ENCODE results near the gene ISG20.

DNA sequence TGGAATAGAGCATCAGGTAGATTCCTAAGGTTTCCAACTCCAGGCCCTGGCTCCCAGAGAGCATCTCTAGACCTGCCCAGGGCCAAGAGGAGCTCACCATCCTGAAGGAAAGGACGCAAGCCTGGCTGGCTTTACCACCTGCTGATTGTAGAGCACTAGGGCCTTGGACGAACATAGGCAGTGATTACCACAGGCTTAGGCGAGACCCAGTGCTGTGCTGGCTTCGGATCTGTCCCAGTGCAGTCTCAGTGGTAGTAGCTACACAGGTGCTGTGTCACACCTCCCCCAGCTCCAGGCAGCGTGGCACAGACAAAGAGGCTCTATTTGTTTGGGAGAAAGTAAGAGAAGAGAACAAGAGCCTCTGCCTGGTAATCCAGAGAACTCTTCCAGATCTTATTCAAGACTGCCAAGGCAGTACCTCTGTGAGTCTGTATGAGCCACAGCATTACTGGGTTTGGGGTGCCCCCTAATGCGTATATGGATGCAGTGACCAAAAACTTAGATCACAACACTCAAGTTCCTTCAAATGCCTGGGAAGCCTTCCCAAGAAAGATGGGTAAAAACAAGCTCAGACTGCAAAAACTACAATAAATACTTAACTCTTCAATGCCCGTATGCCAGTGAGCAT, 25.4 kb downstream of the ISG20 start:
- TF ChIP-seq, protein P1, sequence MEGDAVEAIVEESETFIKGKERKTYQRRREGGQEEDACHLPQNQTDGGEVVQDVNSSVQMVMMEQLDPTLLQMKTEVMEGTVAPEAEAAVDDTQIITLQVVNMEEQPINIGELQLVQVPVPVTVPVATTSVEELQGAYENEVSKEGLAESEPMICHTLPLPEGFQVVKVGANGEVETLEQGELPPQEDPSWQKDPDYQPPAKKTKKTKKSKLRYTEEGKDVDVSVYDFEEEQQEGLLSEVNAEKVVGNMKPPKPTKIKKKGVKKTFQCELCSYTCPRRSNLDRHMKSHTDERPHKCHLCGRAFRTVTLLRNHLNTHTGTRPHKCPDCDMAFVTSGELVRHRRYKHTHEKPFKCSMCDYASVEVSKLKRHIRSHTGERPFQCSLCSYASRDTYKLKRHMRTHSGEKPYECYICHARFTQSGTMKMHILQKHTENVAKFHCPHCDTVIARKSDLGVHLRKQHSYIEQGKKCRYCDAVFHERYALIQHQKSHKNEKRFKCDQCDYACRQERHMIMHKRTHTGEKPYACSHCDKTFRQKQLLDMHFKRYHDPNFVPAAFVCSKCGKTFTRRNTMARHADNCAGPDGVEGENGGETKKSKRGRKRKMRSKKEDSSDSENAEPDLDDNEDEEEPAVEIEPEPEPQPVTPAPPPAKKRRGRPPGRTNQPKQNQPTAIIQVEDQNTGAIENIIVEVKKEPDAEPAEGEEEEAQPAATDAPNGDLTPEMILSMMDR (IDR thresholded peaks at IDR 0.05): peak; percentile 27
- TF ChIP-seq, protein P2, sequence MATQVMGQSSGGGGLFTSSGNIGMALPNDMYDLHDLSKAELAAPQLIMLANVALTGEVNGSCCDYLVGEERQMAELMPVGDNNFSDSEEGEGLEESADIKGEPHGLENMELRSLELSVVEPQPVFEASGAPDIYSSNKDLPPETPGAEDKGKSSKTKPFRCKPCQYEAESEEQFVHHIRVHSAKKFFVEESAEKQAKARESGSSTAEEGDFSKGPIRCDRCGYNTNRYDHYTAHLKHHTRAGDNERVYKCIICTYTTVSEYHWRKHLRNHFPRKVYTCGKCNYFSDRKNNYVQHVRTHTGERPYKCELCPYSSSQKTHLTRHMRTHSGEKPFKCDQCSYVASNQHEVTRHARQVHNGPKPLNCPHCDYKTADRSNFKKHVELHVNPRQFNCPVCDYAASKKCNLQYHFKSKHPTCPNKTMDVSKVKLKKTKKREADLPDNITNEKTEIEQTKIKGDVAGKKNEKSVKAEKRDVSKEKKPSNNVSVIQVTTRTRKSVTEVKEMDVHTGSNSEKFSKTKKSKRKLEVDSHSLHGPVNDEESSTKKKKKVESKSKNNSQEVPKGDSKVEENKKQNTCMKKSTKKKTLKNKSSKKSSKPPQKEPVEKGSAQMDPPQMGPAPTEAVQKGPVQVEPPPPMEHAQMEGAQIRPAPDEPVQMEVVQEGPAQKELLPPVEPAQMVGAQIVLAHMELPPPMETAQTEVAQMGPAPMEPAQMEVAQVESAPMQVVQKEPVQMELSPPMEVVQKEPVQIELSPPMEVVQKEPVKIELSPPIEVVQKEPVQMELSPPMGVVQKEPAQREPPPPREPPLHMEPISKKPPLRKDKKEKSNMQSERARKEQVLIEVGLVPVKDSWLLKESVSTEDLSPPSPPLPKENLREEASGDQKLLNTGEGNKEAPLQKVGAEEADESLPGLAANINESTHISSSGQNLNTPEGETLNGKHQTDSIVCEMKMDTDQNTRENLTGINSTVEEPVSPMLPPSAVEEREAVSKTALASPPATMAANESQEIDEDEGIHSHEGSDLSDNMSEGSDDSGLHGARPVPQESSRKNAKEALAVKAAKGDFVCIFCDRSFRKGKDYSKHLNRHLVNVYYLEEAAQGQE (IDR thresholded peaks at IDR 0.05; ENCODE audit: insufficient read depth in 1 of 2, low read depth in 2 of 2, low read length in 1 of 2): no peak
- no peak for TF ChIP-seq TCF7L2 (IDR thresholded peaks at IDR 0.05; ENCODE audit: low read depth, low read length)
- TF ChIP-seq POLR2AphosphoS5 (IDR thresholded peaks at IDR 0.05; ENCODE audit: low read depth, low read length): no peak
- TF ChIP-seq SIN3A (IDR thresholded peaks at IDR 0.05; ENCODE audit: borderline replicate concordance, insufficient read depth, low read depth, low read length): no peak
